ENCODE measurements around the gene REEP5.
"Not testable (repeated sequence)": the region's sequence is repeated elsewhere in the genome, so short reads cannot be mapped to it uniquely, and the experiment has no call there.

REEP5 gene

DNA sequence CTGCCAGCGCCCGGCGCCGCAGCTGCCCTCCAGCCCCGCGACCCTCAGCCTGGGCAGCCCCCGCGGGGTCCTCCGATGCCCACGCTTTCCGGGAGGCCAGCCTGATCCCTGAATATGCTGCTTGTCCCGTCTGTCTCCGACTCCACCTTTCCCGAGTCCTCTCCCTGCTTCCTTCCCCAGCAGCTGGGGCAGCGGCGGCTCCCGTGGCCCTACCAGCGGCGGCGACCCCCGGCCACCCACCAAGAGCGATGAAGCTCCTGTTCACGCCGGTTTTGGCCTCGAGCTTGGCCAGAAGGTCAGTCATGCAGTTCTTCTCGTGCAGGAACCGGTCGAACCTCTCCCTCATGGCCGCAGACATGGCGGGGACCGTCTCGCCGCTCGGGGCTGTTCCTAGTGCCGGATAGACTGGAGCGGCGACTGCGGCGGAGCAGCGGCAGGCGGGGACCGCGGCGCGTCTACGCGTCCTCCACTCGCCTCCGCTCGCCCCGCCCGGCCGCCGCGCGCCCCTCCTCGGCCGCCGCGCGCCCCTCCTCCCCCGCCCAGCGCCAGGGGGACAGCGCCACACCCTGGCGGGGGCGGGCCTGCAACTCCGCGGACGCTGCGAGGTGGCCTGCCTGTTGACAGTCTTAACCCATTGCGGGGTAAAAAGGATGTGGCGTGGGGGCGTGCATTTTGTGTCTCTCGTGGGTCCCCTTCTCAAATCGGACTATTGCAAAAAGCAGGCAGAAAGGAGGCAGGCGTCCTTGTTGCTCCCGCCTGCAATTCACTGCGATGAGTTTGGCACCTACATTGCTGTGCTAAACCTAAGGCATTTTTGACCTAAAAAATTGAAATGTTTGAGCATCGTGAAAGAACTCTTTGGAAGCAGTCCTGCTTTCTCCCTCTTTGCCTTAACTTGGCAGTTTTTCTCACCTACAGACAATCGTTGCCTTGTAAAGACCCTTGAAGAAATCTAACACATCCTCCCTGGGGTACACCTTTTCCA is at the start of gene REEP5:
REEP5 (minus strand) TSS at position 395 of the 985 bp plus-strand sequence; CDS start at position 358, 37 bp downstream.
- peak; percentile 86 for DNase-seq

DNA sequence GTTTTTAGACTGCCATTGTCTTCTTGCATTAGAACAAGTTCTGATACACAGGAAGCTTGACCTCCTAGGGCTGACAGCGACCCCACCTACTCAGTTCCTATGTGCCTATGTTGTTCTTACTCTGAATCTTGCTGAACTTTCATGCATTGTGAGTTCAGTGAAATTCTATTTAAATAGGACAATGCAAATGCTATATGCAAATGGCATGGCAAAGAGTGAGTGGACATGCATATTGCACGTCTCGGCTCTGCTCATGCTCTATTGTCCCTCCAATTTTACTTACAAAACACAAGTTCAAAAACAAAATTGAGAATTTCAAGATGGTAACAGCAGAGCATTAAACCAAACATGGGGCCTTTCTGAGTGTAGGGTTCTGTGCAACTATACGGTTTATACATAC is 49.2 kb upstream of the REEP5 start:
- DNase-seq, result no peak

DNA sequence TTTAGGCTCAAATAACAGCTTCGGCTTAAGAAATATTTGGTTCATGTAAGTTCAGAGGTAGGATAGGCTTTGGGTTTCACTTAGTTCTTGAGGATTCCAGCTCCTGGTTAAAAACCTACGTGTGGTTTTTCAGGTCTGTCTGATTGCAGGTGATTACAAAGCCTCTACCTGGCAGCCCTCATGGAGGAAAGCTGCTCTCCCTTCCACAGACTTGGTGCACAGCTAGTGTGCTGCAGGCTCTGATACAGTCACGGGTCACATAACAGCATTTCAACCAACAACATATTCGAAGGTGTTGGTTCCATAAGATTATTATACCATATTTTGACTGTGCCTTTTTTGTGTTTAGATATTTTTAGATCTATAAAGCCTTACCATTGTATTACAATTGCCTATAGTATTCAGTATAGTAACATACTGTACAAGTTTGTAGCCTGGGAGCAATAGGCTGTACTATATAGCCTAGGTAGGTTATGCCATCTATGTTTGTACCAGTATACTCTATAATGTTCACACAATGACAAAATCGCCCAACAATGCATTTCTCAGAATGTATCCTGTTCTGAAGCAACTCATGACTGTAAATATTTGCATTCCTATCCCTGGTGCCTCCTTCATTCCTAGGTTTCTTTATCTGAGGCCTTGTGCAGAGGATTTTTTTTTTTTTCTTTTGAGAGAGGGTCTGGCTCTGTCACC is 46.5 kb upstream of the REEP5 start:
- no peak for DNase-seq

DNA sequence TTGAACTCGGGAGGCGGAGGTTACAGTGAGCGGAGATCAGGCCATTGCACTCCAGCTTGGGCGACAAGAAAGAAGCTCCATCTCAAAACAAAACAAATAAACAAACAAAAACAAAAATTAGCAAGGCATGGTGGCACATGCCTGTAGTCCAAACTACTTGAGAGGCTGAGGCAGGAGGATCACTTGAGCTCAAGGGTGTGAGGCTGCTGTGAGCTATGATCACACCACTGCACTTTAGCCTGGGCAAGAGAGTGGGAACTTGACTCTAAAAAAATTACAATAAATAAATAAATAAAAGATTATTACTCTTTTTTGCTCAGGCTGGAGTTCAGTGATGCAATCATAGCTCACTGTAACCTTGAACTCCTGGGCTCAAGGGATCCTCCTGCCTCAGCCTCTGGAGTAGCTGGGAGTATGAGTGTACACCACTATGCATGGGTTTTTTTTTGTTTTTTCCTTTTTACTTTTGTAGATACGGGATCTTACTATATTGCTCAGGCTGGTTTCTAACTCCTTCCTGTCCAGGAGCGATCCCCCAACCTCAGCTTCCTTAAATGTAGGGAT is 45.6 kb upstream of the REEP5 start:
- DNase-seq, result no peak

- DNase-seq, result no peak
These were observed 43.8 kb upstream of the REEP5 start for GRCh38 chr5:112965733-112966306.

- not testable (repeated sequence) for DNase-seq
These were observed 41.3 kb upstream of the REEP5 start for GRCh38 chr5:112963374-112963733.

DNA sequence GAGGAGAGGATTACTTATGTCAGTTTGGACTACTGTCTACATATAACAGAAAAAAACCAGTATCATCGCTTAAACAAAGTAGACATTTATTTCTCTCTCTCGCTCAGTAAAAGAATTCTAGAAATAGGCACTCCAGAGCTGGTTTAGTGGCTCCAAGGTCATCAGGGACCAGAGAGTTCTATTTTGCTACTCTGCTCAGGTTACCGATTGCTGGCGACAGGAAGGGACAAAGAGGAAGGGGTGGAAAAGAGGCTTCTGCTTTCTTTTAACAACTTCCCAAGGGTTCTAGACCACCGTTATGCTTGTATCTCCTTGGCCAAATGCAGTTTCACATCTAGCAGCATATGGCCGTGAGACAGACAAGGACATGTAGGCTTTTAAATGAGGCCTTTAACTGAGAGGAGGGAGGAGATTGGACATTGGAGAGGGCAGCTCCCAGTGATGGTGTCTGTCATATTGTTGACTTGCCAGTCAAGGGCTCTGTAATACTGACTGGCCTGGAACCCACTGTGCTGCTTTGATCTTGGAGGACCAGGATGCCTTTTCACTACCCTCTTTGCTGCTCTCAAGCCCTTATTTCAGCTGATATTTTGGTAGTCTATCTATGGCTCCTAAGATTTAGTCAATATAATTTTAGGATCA is 39.0 kb upstream of the REEP5 start:
- no peak for DNase-seq

GRCh38 chr5:112960315-112960714 is 38.3 kb upstream of the REEP5 start:
- DNase-seq, result no peak

DNA sequence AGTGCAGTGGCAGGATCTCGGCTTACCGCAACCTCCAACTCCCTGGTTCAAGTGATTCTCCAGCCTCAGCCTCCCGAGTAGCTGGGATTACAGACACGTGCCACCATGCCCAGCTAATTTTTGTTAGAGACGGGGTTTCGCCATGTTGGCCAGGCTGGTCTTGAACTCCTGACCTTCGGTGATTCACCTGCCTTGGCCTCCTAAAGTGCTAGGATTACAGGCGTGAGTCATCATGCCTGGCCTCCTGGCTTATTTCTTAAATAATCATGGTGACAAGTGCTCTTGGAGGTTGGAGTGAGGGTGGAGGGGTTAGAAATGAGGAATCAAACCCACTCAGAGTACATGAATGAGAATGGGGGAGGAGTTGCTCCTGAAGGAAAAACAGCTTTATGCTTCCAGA is 37.8 kb upstream of the REEP5 start:
- not testable (repeated sequence) for DNase-seq

DNA sequence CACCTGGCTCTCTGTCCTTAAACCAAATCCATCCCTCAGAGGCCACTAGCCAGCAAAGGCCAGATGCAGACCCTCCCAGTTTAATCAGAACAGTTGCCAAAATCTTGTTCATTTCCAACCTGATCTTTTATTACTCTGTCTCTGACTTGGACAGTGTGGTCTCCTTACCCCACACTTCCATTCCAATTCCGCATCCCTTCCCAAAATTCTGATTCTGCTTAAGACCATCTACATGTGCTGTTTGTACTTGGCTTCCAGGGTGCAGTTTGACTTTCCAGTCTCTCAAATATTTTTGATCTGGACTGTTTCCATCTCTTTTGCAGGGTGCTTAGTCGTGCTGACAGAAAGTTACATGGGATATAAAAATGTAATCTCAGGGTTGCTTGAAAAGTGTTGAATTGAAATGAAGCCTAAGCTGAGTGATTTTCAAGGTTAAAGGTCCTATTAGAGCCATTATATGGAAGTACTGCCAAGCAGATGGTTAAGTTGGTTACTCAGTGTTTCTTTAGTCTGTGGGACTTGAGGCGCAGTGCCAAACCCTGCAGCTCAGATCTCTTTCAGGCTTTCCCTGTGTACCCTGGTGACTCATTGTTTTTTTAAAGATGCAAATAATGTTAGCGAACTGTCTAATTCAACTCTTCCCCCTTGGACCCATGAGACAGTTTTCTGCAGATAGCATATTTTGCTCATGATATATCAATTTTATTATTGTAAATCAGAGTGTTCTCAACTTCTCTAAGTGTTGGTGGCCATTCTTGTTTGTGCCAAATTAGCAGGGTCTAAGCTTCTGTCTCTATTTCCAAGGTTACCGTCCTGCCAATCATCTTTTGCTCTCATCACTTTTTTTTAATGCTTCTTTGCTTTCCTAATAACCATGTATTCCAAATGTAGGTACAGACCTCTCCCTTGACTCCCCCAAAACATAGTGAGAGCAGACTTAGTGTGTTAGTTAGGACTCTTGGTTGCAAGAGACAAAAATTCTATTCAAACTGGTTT is 36.4 kb upstream of the REEP5 start:
- no peak for DNase-seq

- DNase-seq, result no peak
These were observed 35.2 kb upstream of the REEP5 start for GRCh38 chr5:112957036-112957808.

GRCh38 chr5:112956606-112957005 is 34.6 kb upstream of the REEP5 start:
- no peak for DNase-seq

- DNase-seq, result no peak
These were observed 29.2 kb upstream of the REEP5 start for GRCh38 chr5:112951124-112951702.

DNA sequence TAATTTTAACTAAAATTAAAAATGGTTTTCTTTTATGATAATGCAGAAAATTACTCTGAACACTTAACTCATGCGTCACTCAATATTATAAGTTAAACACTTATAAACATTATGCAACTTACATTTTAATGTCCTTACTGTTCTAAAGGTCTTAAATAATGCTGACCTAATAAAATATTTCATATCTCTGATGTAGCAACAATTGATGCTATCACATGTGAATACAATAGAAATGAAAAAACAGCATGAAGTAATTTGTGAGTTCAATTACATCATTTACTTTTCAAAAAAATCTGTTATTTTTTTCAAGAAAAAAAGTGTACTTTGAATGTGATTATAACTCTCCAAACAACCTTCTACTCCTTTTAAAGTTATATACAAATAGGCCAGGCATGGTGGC is 26.4 kb upstream of the REEP5 start:
- no peak for DNase-seq

DNA sequence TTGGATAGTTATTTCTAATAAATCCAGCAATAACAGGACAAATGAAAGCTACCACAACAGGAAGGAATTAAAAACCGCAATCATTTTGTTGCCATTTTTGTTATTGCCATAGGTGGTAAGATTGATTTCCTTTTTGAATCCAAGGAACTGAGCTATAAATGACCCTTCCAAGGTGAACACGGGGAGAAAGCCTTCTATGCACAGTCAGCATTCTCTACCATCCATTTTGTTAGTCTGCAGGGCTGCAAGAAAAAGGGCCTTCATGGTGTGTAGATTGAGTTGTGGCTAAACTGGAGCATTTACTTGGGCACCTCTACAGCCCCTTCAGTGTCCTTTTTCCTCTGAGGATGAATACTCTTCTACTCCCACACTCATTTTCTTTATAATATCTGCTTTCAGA is 18.6 kb upstream of the REEP5 start:
- DNase-seq, result no peak

GRCh38 chr5:112938286-112938685 is 16.3 kb upstream of the REEP5 start:
- no peak for DNase-seq

DNA sequence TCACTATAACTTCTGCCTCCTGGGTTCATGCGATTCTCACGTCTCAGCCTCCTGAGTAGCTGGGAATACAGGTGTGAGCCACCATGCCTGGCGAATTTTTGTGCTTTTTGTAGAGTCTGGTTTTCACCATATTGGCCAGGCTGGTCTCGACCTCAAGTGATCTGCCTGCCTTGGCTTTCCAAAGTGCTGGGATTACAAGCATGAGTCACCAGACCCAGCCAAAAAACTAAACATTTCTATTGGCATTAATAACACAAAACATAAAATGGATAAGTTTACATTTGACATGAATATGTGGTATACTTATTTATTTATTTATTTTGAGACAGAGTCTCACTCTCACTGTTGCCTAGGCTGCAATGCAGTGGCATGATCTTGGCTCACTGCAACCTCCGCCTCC is 13.6 kb upstream of the REEP5 start:
- no peak for DNase-seq

DNA sequence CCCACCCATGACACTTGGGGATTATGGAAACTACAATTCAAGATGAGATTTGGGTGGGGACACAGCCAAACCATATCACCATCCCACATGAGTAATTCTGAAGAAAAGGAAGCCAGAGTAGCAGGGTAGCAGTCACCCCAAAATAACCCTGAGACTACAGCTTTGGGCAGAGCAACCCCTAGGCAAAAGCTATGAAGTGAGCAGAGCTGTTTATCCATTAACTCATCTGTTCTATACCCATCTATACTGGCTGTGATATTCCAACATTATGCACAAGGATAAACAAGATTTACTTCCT is 12.3 kb upstream of the REEP5 start:
- no peak for DNase-seq

DNA sequence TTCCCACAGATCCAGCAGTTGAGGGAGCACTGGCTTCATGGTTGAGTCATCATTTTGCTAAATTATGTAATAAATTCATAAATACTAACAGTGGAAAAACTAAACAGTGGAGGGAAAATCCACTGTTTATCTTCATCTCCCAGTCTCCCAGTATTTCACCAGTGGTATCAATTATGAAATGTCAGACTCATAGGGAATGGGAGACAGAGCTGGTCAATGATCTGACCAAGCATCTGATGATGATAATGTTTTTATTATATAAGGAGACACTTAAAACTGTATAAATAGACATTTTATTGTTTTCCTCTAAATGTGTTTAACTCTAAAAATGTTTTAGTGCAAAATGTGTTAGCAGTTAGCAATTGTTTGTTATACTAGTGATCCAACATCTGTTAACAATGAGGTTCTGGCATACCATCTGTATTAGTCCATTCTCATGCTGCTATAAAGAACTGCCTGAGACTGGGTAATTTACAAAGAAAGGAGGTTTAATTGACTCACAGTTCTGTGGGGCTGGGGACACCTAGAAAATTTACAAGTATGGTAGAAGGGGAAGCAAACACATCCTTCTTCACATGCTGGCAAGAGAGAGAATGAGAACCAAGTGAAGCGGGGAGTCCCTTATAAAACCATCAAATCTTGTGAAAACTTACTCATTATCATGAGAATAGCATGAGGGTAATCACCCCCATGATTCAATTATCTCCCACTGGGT is 11.8 kb upstream of the REEP5 start:
- DNase-seq, result no peak

DNA sequence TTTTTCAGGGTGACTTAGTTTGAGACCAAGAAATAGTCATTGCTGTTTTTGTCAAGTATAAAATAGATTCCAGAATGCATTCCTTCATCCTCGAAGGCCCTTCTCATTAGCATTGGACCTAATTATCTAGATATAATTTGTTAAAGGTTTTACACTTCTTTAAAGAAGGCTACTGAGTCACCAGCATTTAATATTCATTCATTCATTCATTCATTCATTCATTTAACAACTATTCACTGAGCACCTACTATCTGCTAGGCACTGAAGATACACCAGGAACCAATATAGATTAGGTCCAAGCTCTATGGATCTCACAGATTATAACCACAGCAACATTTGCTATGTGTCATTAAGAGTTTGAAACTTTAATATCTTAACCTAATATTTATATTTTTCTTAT is 11.1 kb upstream of the REEP5 start:
- DNase-seq, result no peak

Data from CD4-positive, alpha-beta T cell treated with Interleukin-1 beta for 1 hour (primary cell).